H54 (cell line): Measurements from ENCODE around the gene KRT76.
A peak's percentile ranks its signal among the peaks of the same experiment; 100 is the strongest.

Experiments
- DNase-seq: peaks from one replicate; pipeline ENCODE4 v3.0.0; 2011; ENCODE audit warnings: low spot score, mixed read lengths; ENCODE audit not compliant: insufficient read length
- FAIRE-seq: peaks from 3 replicates; lab custom pipeline; 2011; peaks lifted over from hg19 to GRCh38; lab: Jason Lieb, UNC
- POLR2A ChIP-seq: IDR thresholded peaks from 2 replicates; pipeline ENCODE4 v1.6.1; 2011; ENCODE audit warnings: low read depth, mild to moderate bottlenecking, low read length

Gene KRT76

GRCh38 chr12:52807544-52808470 is 30.7 kb upstream of the KRT76 start:
- FAIRE-seq (no peak), DNase-seq (no peak)
- no peak for TF ChIP-seq POLR2A

GRCh38 chr12:52806821-52807543 is 29.8 kb upstream of the KRT76 start:
- no peak for DNase-seq
- no peak for TF ChIP-seq POLR2A
- no peak for FAIRE-seq

DNA sequence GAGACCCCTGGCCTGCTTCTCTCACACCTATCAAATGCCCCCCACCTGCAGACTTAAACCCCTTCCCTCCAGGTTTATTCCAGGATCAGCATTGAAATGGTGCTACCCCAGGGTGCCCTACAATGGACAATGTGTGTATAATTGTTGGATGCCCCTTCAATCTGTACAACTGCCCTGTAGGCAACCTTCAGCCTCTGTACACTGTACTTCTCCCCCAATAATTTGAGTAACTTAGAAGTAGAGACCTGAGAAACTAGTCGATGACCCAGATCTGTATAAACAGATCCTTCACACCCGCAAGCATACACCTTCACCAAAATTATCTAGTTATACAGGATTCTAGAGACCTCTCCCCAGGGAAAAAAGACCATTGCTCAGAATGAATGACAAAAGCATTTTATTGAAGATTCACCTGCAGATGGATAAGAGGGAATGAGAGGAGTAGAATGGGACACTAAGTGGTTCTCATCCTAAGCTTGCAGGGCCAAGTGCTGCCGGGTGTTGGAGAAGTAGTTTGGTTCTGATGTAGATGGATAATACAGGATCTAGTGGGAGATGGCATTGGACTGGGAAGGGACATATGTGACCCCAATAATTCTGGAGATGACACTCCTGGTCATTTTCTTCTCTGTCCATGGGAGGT is 29.1 kb upstream of the KRT76 start:
- no peak for FAIRE-seq
- DNase-seq = no peak
- TF ChIP-seq POLR2A = no peak

DNA sequence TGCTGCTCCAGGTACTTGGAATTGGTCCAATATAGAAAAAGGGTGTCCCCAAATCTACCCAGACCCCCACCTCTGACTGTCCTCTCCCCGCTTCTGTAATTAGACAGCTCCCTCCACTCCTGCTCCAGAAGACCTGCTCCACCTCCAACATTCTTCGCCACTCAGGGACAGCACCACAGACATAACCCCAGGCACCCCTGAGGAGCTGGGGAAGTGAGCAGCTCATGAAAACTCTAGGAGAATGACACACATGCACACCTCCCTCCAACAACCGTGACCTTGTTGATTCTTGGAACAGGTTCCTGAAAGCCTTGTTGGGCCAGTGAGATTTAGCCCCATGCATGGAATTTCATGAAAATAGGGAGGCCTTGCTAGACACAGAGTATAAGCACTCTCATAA is 28.6 kb upstream of the KRT76 start:
- DNase-seq = no peak
- FAIRE-seq = no peak
- no peak for TF ChIP-seq POLR2A

DNA sequence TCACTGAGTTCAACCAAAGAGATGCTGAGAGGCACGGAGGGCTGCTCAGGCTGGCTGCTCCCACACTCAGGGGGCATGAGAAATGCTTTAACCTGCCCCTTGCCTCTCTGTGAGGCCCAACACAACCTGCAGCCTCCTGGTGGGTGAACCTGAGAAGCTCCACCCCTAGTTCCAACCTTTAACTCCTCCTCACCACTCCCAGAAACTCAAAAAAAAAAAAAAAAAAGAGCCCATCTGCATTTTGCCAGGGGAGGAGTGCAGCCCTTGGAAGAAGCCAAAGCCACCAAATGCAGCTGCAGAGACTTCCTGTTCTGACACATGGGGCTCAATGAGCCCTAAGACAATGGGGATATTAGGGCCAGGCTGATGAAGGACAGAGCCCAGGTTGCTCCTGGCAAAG is 27.9 kb upstream of the KRT76 start:
- FAIRE-seq = no peak
- TF ChIP-seq POLR2A = no peak
- DNase-seq = no peak

- FAIRE-seq (no peak), DNase-seq (no peak)
- TF ChIP-seq POLR2A = no peak
These were observed 25.3 kb upstream of the KRT76 start for GRCh38 chr12:52802442-52802841.

GRCh38 chr12:52801773-52802172 is 24.6 kb upstream of the KRT76 start:
- TF ChIP-seq POLR2A = no peak
- FAIRE-seq (no peak), DNase-seq (no peak)

- TF ChIP-seq POLR2A = no peak
- no peak for FAIRE-seq
- no peak for DNase-seq
These were observed 23.2 kb upstream of the KRT76 start for GRCh38 chr12:52800259-52800917.

DNA sequence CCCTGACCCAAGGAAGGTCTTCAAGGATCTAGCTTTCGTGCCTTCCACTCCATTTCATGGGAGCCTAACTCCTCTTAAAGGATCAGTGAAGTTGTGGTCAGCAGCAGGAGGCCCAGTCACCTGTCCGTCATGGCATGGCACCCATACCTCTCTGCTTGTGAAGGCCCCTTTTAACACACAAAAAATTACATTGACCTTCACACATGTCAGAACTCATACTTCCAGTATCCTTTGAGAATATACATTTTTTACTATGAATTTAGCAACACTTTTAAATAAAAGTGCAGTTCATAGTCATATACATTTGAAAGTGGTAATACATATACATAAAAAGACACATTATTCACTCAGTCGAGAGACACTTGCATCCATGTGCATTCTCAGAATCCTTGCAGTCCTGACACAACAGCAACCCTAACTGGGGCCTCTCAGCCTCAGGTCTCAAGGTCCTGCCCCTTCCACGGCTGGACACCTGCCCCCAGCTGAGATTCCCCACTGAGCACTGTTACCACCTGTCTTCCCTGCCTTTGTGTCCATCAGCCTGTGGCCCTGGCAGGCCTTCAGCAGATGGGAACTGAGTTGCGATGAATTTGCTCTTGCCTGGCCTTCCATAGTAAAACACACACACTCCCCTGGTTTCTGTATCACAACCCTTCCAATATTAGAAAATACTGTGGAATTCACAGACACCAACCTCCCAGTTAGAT is 22.5 kb upstream of the KRT76 start:
- TF ChIP-seq POLR2A = no peak
- no peak for FAIRE-seq
- DNase-seq = no peak

DNA sequence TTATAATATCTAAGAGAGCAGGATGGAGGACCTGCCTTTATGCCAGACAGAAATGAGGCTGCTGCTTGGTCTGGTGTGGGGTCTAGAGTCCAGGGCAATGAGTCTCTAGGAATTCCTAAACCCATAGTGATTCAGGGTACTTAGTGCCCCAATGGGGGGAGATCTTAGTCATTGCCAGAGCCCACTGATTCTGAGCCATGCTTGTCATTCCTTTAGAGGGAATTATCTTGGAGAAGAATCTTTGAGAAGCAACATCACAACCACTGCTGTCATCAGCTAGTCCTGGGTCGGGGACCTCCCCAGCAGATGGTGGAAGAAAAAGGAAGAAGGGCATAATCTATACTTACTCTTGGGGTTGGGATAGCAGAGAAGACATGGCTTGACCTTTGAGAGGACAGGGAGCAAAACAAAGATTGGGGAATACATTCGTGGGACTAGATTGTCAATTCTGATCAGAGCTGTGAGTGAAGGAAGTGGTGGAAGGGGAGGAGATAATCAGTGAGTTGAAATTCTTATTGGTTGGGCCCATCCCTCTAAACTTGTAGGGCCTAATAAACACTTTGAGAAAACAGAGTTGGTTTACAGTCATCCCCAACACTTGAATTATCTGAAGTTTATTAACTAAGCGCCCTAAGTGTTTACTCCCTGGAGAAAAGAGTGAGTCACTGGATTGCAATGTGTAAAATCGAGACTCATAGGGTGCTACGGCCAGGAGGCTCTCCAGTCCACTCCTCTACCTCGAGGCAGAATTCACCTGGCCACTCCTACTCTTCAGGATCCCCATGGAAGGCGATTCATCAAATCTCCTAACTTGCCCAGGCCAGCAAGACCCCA is 21.7 kb upstream of the KRT76 start:
- DNase-seq (peak; percentile 77), FAIRE-seq (peak; percentile 62)
- TF ChIP-seq POLR2A = no peak

- TF ChIP-seq POLR2A = no peak
- DNase-seq (peak; percentile 79), FAIRE-seq (peak; percentile 65)
These were observed 21.0 kb upstream of the KRT76 start for GRCh38 chr12:52798003-52798670.

- no peak for TF ChIP-seq POLR2A
- DNase-seq (no peak), FAIRE-seq (no peak)
These were observed 20.4 kb upstream of the KRT76 start for GRCh38 chr12:52797529-52797894.
